Activated CD4-positive, alpha-beta T cell treated with anti-CD3 and anti-CD28 coated beads, Interleukin-2, amount 10 ng/mL, durations not matched to agents 24 days and 14 days (primary cell): ENCODE measurements around the gene ATP5IF1. TPM values are rescaled to one million over a fixed set of nuclear protein-coding genes. Genes with fewer than 3 reads are reported as not detected.
A peak's percentile ranks its signal among the peaks of the same experiment; 100 is the strongest.

Source experiments
- DNase-seq: peaks from one replicate; pipeline ENCODE4 v3.0.0; 2022
- H3K27ac Mint-ChIP-seq: one replicate; pipeline ENCODE4 v1.8.0; 2022; ENCODE audit warnings: mild to moderate bottlenecking, mixed read lengths
- H3K27me3 Mint-ChIP-seq: one replicate; pipeline ENCODE4 v1.8.0; 2022; ENCODE audit warnings: mixed read lengths
- H3K36me3 Mint-ChIP-seq: one replicate; pipeline ENCODE4 v1.8.0; 2022; ENCODE audit warnings: low read depth, mild to moderate bottlenecking, mixed read lengths
- H3K4me1 Mint-ChIP-seq: one replicate; pipeline ENCODE4 v1.8.0; 2021; ENCODE audit warnings: mixed read lengths
- H3K4me3 Mint-ChIP-seq: one replicate; pipeline ENCODE4 v1.8.0; 2022; ENCODE audit warnings: mild to moderate bottlenecking, moderate library complexity, mixed read lengths
- H3K9me3 Mint-ChIP-seq: one replicate; pipeline ENCODE4 v1.8.0; 2021; ENCODE audit warnings: mixed read lengths
- intact Hi-C: fragments of 100-400 bp; cut with micrococcal nuclease; formaldehyde crosslinking; loops from one replicate; pipeline ENCODE4 v1.15.1; 2023
- total RNA-seq: library from RNA; stranded (reverse); gene quantifications from 2 replicates; pipeline ENCODE4 v1.2.3, GENCODE V29; 2022

Gene ATP5IF1
- total RNA-seq, 1 donor from 2014 or later: 139 TPM

- Mint-ChIP-seq H3K36me3 (no peaks in the 10 kb centered on the region), H3K9me3 (no peaks in the 10 kb centered on the region), H3K4me1 (peaks cover 45% of the 10 kb centered on the region), H3K27ac (peak overlapping the region; percentile 93), H3K27me3 (no peaks in the 10 kb centered on the region), H3K4me3 (peak overlapping the region; percentile 93)
- peak; percentile 89 for DNase-seq
- intact Hi-C loops: loop anchor here (1.0 to 5.0 kb wide), 6 partner anchors 10 to 396 kb away; partner anchors contain the start of genes ATP5IF1 and TAF12
Measured at GRCh38 chr1:28246427-28246832, 10.5 kb downstream of the ATP5IF1 start.

- peak; percentile 76 for DNase-seq
- intact Hi-C loops: loop anchor here (1.0 to 5.0 kb wide), 7 partner anchors 12 to 395 kb away; partner anchors contain the start of genes MED18, PHACTR4, SESN2 and TAF12
- Mint-ChIP-seq H3K27ac (peak overlapping the region; percentile 93), H3K36me3 (no peaks in the 10 kb centered on the region), H3K27me3 (no peaks in the 10 kb centered on the region), H3K4me3 (peak overlapping the region; percentile 93), H3K4me1 (peaks cover 45% of the 10 kb centered on the region), H3K9me3 (no peaks in the 10 kb centered on the region)
Measured at GRCh38 chr1:28247612-28248272, 11.8 kb downstream of the ATP5IF1 start.

GRCh38 chr1:28248273-28249012, 12.5 kb downstream of the ATP5IF1 start:
- H3K4me1 Mint-ChIP-seq: peaks cover 43% of the 10 kb centered on the region
- intact Hi-C loops: loop anchor here (1.0 to 5.0 kb wide), 4 partner anchors 11 to 334 kb away; partner anchors contain the start of genes MED18, PHACTR4 and SESN2
- H3K36me3 Mint-ChIP-seq: no peaks in the 10 kb centered on the region
- peak; percentile 94 for DNase-seq
- no peaks in the 10 kb centered on the region for H3K9me3 Mint-ChIP-seq
- no peaks in the 10 kb centered on the region for H3K27me3 Mint-ChIP-seq
- H3K27ac Mint-ChIP-seq: peak overlapping the region; percentile 93
- peak overlapping the region; percentile 93 for H3K4me3 Mint-ChIP-seq

GRCh38 chr1:28249013-28249865, 13.3 kb downstream of the ATP5IF1 start:
- Mint-ChIP-seq H3K4me3 (peak overlapping the region; percentile 93), H3K27ac (peak overlapping the region; percentile 93), H3K27me3 (no peaks in the 10 kb centered on the region), H3K36me3 (no peaks in the 10 kb centered on the region), H3K9me3 (no peaks in the 10 kb centered on the region), H3K4me1 (peaks cover 37% of the 10 kb centered on the region)
- peak; percentile 72 for DNase-seq
- intact Hi-C loops: loop anchor here (5.0 kb wide), 1 partner anchor 333 kb away; no protein-coding TSS in a partner anchor

- DNase-seq: no peak
- Mint-ChIP-seq H3K4me3 (no peak overlapping the region), H3K9me3 (no peaks in the 10 kb centered on the region), H3K4me1 (peaks cover 35% of the 10 kb centered on the region), H3K27me3 (no peaks in the 10 kb centered on the region), H3K36me3 (no peaks in the 10 kb centered on the region), H3K27ac (peak overlapping the region; percentile 71)
- intact Hi-C loops: loop anchor here (5.0 kb wide), 1 partner anchor 332 kb away; no protein-coding TSS in a partner anchor
Measured at GRCh38 chr1:28249866-28250295, 14.0 kb downstream of the ATP5IF1 start.

GRCh38 chr1:28256197-28256827, 20.4 kb downstream of the ATP5IF1 start:
- Mint-ChIP-seq H3K27me3 (no peaks in the 10 kb centered on the region), H3K4me1 (peaks cover 29% of the 10 kb centered on the region), H3K9me3 (no peaks in the 10 kb centered on the region), H3K4me3 (peak overlapping the region; percentile 46), H3K27ac (peak overlapping the region; percentile 71), H3K36me3 (peaks cover 3% of the 10 kb centered on the region)
- peak; percentile 76 for DNase-seq
- intact Hi-C loops: no loop called here

- Mint-ChIP-seq H3K27ac (no peak overlapping the region), H3K4me3 (no peak overlapping the region), H3K9me3 (no peaks in the 10 kb centered on the region), H3K4me1 (peaks cover 31% of the 10 kb centered on the region), H3K27me3 (no peaks in the 10 kb centered on the region), H3K36me3 (peaks cover 3% of the 10 kb centered on the region)
- no peak for DNase-seq
- intact Hi-C loops: loop anchor here (2.0 kb wide), 1 partner anchor 71 kb away; the partner anchor contains the start of gene MED18
Measured at GRCh38 chr1:28257736-28258135, 21.8 kb downstream of the ATP5IF1 start.

- H3K27ac Mint-ChIP-seq: peak overlapping the region; percentile 86
- H3K4me1 Mint-ChIP-seq: peaks cover 34% of the 10 kb centered on the region
- no peaks in the 10 kb centered on the region for H3K9me3 Mint-ChIP-seq
- DNase-seq: peak; percentile 66
- H3K4me3 Mint-ChIP-seq: peak overlapping the region; percentile 78
- no peaks in the 10 kb centered on the region for H3K27me3 Mint-ChIP-seq
- peaks cover 3% of the 10 kb centered on the region for H3K36me3 Mint-ChIP-seq
- intact Hi-C loops: loop anchor here (1.0 to 2.0 kb wide), 3 partner anchors 10 to 70 kb away; partner anchors contain the start of gene MED18
Measured at GRCh38 chr1:28258628-28259251, 22.8 kb downstream of the ATP5IF1 start.

- no peaks in the 10 kb centered on the region for H3K27me3 Mint-ChIP-seq
- peaks cover 3% of the 10 kb centered on the region for H3K36me3 Mint-ChIP-seq
- intact Hi-C loops: loop anchor here (1.0 to 2.0 kb wide), 3 partner anchors 11 to 69 kb away; partner anchors contain the start of gene MED18
- peak; percentile 100 for DNase-seq
- H3K4me3 Mint-ChIP-seq: peak within 1 kb of the TSS; percentile 78
- peaks cover 34% of the 10 kb centered on the region for H3K4me1 Mint-ChIP-seq
- no peaks in the 10 kb centered on the region for H3K9me3 Mint-ChIP-seq
- peak within 1 kb of the TSS; percentile 86 for H3K27ac Mint-ChIP-seq
Measured at GRCh38 chr1:28259252-28259933, 23.5 kb downstream of the ATP5IF1 start, which contains the start of gene SESN2. TSS of gene SESN2 (plus strand) at chr1:28259518. CDS start at chr1:28259848, 330 bp downstream.

- Mint-ChIP-seq H3K27ac (peak overlapping the region; percentile 45), H3K27me3 (no peaks in the 10 kb centered on the region), H3K9me3 (no peaks in the 10 kb centered on the region), H3K4me1 (peaks cover 34% of the 10 kb centered on the region), H3K36me3 (peaks cover 3% of the 10 kb centered on the region), H3K4me3 (peak overlapping the region; percentile 78)
- peak; percentile 80 for DNase-seq
- intact Hi-C loops: loop anchor here (1.0 to 2.0 kb wide), 3 partner anchors 12 to 69 kb away; partner anchors contain the start of gene MED18
Measured at GRCh38 chr1:28259934-28260802, 24.2 kb downstream of the ATP5IF1 start.

- intact Hi-C loops: no loop called here
- Mint-ChIP-seq H3K4me1 (peaks cover 36% of the 10 kb centered on the region), H3K36me3 (peaks cover 3% of the 10 kb centered on the region), H3K27ac (peak overlapping the region; percentile 45), H3K27me3 (no peaks in the 10 kb centered on the region), H3K4me3 (peak overlapping the region; percentile 78), H3K9me3 (no peaks in the 10 kb centered on the region)
- no peak for DNase-seq
Measured at GRCh38 chr1:28260803-28261174, 24.9 kb downstream of the ATP5IF1 start.
